A549 treated with CpdA at 1 μM for 4 hours (cell line): ENCODE results near the gene CBY3. TPM values are rescaled to one million over a fixed set of nuclear protein-coding genes. Genes with fewer than 3 reads are reported as not detected.

Experiments used
- total RNA-seq: library from RNA; stranded (reverse); fragments of 200-300 nt; extraction: Qiagen RNA extraction; gene quantifications from 5 replicates; pipeline ENCODE4 v1.2.3, GENCODE V29; 2022; ENCODE audit warnings: low read depth

The CBY3 gene
- total RNA-seq: not detected in 5 replicates

DNA sequence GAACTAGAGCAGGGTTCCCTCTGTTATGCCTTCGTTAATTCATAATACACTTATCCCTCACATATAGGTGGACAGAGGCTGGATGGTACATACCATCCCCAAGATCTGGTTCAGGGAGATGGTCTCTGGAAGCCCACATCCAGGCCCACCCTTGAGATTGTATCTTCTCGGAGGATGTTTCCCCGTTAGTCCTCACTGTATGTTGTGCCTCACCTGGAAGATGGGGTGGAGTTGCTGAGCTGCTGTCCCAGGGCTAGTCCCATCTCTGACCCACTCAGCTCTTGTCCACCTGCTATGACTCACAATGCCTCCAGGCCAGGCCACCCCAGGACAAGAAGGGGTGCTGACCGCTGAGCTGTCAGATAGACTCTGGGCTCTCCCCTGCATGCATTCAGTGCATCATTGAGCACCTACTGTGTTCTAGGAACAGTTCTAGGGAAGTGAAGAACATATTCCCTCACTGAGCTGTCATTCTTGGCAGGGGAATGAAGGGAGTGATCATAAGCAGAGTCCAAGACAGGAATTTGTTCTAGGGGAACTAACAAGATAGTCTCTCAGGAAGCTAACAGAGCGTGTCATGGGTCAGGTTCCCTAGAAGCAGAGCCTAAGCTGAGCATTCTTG lies at the start of gene CBY3:
CBY3 (minus strand) TSS at position 255 of the 622 bp plus-strand sequence; CDS start at position 139, 116 bp downstream.

DNA sequence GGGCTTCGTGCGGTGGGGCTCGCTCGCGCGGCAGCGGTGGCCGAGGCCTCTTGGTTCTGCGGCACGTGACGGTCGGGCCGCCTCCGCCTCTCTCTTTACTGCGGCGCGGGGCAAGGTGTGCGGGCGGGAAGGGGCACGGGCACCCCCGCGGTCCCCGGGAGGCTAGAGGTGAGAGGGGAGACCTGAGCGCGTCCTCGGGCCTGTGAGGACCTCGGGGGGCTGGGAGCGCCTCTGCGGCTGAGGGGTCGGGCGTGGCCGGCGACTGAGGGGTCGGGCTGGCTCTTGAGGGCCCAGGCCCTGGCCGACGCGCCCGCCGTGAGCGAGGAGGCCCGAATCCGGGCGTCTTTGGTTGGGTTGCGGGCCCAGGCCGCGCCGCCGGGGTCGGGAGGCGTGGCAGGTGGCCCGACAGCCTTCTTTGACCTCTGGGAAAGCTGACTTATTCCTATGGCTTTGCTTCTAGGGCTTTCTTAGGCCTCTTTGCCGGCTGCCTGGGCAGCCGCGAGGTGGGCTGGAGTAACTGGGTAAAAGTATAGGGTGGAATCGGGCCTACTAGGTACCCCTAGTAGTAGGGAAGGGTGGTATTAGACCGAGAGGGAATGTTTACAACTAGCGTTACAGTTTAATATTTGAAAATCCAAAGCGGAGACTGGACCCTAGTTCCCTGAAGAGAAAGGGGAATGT lies 18.2 kb upstream of the CBY3 start, which contains the start of gene CANX:
CANX (plus strand) TSS at position 33 of the 681 bp plus-strand sequence. CDS start 6,715 bp downstream, outside the sequence.

Other genes starting within 250 kb of the CBY3 start
- 27.1 to 31.2 TPM (median 29.0 TPM) in 5 replicates for gene RUFY1, start 130.5 kb downstream of the CBY3 start, total RNA-seq
- gene HNRNPH1, start 57.4 kb downstream of the CBY3 start, total RNA-seq: 487 to 731 TPM (median 520 TPM) in 5 replicates
- 352 to 462 TPM (median 395 TPM) in 5 replicates for gene CANX, start 17.9 kb upstream of the CBY3 start, total RNA-seq
- 18.3 to 21.6 TPM (median 21.2 TPM) in 5 replicates for gene MAML1, start 51.8 kb upstream of the CBY3 start, total RNA-seq
- gene LTC4S, start 113.0 kb upstream of the CBY3 start, total RNA-seq: 0.16 TPM in 1 of 5 replicates, not detected in the others
- gene MGAT4B, start 125.8 kb upstream of the CBY3 start, total RNA-seq: 233 to 272 TPM (median 255 TPM) in 5 replicates
- gene SQSTM1, start 139.9 kb upstream of the CBY3 start, total RNA-seq: 1,418 to 2,161 TPM (median 1,454 TPM) in 5 replicates
- 12.8 to 23.9 TPM (median 20.0 TPM) in 5 replicates for gene MRNIP, start 177.8 kb upstream of the CBY3 start, total RNA-seq
- 56.1 to 69.8 TPM (median 59.9 TPM) in 5 replicates for gene TBC1D9B, start 226.9 kb upstream of the CBY3 start, total RNA-seq